ENCODE data around the gene SLC26A2. TPM values are rescaled to one million over a fixed set of nuclear protein-coding genes. Genes with fewer than 3 reads are reported as not detected.

Gene SLC26A2
- total RNA-seq, 1 donor from 2014 or later = 15.4 TPM

- TF ChIP-seq CTCF (IDR thresholded peaks at IDR 0.05; ENCODE audit: insufficient read depth, low read length, poor library complexity, severe bottlenecking) = no peak
- H3K27me3 ChIP-seq (ENCODE audit: control insufficient read depth, insufficient read depth, low read length) = no peaks in the 10 kb centered on the region
- no peaks in the 10 kb centered on the region for H3K36me3 ChIP-seq (ENCODE audit: control insufficient read depth, insufficient read depth, low read length)
- no peak for DNase-seq (ENCODE audit: low read depth)
- no peak overlapping the region for H3K4me3 ChIP-seq (ENCODE audit: low read depth, low read length)
Observed at GRCh38 chr5:149930043-149930748, 30.4 kb upstream of the SLC26A2 start.

GRCh38 chr5:149930749-149931574 lies 29.6 kb upstream of the SLC26A2 start:
- Histone ChIP-seq H3K4me3 (ENCODE audit: low read depth, low read length) (no peak overlapping the region), H3K36me3 (ENCODE audit: control insufficient read depth, insufficient read depth, low read length) (no peaks in the 10 kb centered on the region), H3K27me3 (ENCODE audit: control insufficient read depth, insufficient read depth, low read length) (no peaks in the 10 kb centered on the region)
- DNase-seq (ENCODE audit: low read depth) = no peak
- TF ChIP-seq CTCF (IDR thresholded peaks at IDR 0.05; ENCODE audit: insufficient read depth, low read length, poor library complexity, severe bottlenecking) = no peak

GRCh38 chr5:149931992-149932436 lies 28.5 kb upstream of the SLC26A2 start:
- no peak for TF ChIP-seq CTCF (IDR thresholded peaks at IDR 0.05; ENCODE audit: insufficient read depth, low read length, poor library complexity, severe bottlenecking)
- H3K36me3 ChIP-seq (ENCODE audit: control insufficient read depth, insufficient read depth, low read length) = no peaks in the 10 kb centered on the region
- no peak overlapping the region for H3K4me3 ChIP-seq (ENCODE audit: low read depth, low read length)
- no peak for DNase-seq (ENCODE audit: low read depth)
- no peaks in the 10 kb centered on the region for H3K27me3 ChIP-seq (ENCODE audit: control insufficient read depth, insufficient read depth, low read length)

- TF ChIP-seq CTCF (IDR thresholded peaks at IDR 0.05; ENCODE audit: insufficient read depth, low read length, poor library complexity, severe bottlenecking) = peak; percentile 48
- Histone ChIP-seq H3K4me3 (ENCODE audit: low read depth, low read length) (no peak overlapping the region), H3K27me3 (ENCODE audit: control insufficient read depth, insufficient read depth, low read length) (no peaks in the 10 kb centered on the region), H3K36me3 (ENCODE audit: control insufficient read depth, insufficient read depth, low read length) (no peaks in the 10 kb centered on the region)
- DNase-seq (ENCODE audit: low read depth) = no peak
Observed at GRCh38 chr5:149932445-149933350, 27.9 kb upstream of the SLC26A2 start.

- no peak overlapping the region for H3K4me3 ChIP-seq (ENCODE audit: low read depth, low read length)
- no peak for TF ChIP-seq CTCF (IDR thresholded peaks at IDR 0.05; ENCODE audit: insufficient read depth, low read length, poor library complexity, severe bottlenecking)
- no peaks in the 10 kb centered on the region for H3K36me3 ChIP-seq (ENCODE audit: control insufficient read depth, insufficient read depth, low read length)
- no peak for DNase-seq (ENCODE audit: low read depth)
- no peaks in the 10 kb centered on the region for H3K27me3 ChIP-seq (ENCODE audit: control insufficient read depth, insufficient read depth, low read length)
Observed at GRCh38 chr5:149935431-149935901, 25.1 kb upstream of the SLC26A2 start.

All from kidney epithelial cell (primary cell).